HG03103 (cell line): ENCODE results near the gene PLXNC1.
A peak's percentile ranks its signal among the peaks of the same experiment; 100 is the strongest.
"Not testable (repeated sequence)": the region's sequence is repeated elsewhere in the genome, so short reads cannot be mapped to it uniquely, and the experiment has no call there.

Experiments
- ATAC-seq: cut with Tn5 transposase; IDR thresholded peaks from one replicate; pipeline ENCODE4 v1.9.1; 2021; ENCODE audit warnings: low read depth; ENCODE audit not compliant: unreplicated experiment

The PLXNC1 gene

DNA sequence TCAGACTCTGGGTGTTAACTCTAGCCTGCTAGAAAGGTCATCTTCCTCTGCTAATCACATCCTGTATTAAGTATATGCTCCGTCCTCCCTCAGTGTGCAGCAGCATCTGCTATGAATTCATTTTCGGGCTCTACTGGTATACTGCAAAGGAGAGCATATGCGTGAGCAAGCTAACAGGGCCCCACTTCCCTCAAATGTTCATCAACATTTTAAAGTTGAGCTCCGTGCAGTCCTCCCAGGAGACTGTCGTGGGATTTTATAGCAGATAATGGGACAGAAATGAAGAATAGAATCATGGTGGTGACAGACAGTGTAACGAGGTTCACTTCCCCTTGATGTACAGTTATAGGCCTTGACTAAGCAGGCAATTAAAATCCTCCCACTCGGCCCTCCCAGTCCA lies 131.7 kb downstream of the PLXNC1 start:
- ATAC-seq, result no peak

DNA sequence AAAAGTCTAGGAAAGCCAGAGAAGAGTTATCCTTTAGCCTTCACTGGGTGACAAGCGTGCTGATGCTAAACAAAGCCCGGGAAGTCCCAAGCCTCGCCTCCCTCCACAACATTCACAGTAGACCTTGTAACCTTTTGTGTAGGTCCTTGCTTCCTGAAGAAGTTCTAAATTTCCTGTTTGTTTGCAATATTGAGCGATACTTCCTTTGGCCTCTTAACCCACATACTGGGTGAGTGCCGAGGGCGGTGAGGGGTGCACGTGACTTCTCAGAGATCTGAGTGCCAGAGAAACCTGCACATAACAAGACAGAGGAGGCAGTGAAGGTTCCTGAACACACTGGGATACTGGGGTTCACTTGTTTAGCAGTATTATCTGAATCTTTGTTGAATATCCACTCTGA lies 134.3 kb downstream of the PLXNC1 start:
- ATAC-seq, result no peak

DNA sequence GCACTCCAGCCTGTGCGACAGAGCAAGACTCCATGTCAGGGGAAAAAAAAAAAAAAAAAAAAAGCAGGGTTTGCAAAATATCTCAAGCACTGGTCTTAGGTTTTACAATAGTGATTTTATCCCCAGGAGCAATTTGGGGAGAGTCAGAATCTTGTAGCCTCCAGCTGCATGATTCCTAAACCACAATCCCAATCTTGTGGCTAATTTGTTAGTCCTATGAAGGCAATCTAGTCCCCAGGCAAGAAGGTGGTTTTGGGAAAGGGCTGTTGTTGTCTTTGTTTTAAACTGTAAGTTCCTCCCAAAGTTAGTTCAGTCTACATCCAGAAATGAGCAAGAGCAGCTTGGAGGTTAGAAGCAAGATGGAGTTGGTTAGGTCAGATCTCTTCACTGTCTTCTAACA lies 135.7 kb downstream of the PLXNC1 start:
- ATAC-seq, result no peak

DNA sequence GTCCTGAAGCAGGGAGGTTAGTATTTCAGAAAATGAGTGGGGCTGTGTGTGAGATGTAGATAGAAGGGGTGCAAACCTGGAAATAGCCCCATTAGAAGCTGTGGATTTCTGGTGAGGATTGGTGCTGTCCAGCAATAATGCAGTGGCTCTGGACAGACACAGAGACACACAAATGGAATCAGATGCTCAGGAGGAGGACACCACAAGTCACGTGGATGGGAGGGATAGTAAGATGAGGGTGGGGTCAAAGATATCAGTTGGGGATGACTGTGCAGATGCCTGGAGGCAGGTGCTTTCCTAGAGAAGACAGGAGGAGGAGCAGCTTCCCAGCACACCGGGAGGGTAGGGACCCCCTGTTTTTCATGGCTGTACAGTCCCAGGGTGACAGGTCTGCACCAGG lies 136.5 kb downstream of the PLXNC1 start:
- no peak for ATAC-seq

DNA sequence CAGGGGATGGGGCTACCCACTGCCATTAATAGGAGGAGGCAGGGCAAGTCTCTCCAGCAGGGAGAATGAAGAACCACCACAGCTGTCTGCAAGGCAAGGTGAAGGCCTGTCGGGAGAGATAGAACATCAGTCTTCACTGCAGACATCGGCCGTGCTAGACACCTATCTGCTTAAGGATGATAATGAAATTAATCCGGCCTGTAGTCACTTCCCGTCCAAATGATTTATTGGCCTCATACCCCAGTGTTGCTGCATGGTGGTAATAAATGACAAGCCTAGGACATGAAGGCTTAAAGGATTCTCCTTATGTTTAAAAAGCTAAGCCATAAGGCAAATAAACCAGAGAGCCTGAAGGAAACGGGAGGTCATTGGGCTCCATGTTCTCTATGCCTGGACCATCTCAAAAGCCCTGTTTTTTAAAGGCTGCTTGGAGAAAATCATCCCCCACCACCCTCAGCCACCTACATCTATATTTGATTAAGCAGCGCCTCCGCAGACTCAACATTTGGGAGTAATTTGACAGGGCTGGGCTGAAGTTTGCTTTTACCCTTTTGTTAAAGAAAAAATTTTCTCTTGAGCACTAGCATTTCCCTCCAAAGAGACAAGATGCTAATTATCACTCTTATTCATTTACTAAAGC lies 137.7 kb downstream of the PLXNC1 start:
- no peak for ATAC-seq

DNA sequence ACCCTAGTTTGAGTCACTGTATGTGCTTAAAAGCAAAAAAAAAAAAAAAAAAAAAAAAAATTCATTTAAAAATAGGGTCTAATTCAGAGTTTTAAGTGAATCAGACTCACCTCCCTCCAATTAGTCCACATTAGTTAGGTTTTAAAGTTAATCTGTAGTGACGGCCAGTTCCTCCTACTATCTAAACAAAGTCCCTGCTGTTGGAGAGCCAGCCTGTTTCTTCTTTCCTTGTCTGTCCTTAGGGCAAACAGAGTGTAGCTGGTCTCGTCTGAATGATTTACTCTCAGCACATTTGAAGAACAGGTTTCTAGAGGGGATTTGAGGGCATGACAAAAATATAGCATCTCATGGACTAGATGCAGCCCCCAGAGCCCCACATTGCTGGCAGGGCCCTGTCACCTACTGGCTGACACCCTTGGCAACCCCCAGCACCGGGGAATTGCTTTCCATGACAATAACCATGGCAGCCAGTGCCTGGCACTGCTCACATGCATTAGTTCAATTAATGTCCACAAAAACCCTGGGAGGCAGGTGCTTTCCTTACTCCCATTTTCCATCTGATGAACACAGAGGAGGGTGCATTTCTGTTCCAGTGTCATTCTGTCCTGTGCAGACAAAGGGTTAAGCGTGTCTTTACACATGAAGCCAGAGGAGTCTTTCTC lies 138.3 kb downstream of the PLXNC1 start:
- ATAC-seq, result no peak

DNA sequence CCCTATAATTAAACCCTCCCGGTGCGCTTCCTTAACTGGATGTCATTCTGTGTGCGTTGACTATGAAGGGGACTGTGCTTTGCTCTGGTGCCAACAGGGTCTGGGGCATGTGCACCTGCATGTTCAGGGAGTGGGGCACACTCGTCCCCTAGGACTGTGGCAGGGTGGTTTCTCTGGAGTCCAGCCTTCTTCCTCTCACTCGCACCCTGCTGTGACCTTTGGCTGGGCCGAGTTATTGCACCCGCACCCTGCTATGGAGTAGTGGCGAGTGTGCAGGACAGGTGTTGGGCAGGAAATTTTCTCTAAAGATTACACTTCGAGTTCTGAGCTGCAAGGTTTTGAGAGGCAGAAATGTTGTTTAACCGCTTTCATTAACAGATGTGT lies 138.9 kb downstream of the PLXNC1 start:
- no peak for ATAC-seq

DNA sequence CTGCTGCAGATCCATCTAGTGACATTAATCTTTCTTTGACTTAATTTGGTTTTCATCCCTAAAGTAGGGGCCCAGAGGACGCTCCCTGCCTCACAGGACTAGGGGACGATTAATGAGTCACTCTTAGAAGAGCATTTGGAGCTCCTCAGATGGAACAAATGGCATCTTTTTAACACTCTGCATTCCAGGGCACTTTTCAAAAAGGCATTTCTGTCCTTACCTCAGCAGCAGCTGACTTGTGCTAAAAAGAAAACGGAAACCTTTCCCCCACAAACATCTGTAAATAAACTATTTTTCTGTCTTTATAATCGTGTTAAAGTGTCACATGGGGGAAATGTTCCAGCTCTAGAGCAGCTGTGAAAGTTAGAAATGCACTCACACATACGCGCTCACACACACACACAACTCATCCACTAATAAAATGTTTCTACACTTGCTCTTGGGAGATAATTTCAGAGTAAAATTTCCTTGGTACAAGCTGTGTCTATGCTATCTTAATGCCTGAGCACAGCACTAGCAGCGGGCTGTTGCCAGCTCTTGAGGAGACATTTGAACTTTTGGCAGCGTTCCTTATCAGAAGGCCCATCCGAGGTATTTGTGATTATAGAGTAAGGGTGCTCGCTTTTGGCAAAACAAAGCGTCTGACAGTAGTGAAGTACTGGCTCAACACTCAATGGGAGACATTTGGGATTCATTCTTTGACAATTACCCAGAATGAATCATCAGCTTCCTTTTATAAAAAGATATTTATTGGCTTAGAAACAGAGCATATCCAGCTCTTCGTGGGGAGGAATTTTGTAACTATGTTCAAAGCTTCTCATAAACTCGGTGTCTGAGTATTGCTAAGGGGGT lies 141.3 kb downstream of the PLXNC1 start:
- no peak for ATAC-seq

DNA sequence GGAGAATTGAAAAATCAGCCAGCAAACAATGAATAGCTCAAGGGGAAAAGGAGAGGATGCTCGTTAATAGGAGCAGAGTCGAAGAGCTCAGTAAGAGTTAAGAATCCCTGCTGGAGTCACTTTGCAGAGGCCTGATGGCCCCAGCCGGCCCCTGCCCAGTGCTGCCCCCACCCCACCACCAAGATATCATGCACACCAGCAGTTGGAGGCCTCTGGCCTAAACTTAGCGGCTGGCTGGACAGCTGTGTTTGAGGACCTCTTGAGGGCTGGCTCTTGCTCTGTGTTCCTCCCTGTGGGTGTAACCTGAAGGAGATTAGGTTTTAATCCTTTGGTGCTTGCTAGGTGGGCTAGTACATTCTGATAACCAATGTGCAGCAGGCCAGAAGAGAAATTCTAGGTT lies 142.0 kb downstream of the PLXNC1 start:
- ATAC-seq, result no peak

DNA sequence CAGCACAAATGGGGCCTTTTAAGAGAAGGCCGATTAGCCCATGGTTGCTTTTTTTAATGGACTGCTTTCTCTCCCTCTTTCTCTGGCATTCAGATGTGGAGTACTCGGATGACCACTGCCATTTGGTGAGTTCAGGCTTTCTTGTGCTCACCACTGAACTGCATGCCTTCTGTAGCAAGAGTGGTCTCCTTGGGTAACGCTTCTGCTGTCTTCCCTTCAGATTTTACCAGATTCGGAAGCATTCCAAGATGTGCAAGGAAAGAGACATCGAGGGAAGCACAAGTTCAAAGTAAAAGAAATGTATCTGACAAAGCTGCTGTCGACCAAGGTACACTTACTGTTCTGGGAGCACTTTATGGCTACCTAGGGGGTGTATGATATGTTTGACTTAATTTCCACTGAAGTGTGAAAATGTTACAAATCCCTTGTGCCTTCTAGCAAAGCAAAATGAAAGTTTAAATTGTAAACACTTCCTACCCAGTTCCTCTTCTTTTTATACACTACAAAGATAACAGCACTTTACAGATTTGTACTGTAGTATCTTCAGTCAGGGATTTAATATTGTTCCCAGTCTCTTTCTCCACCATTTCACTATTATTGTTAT lies 148.8 kb downstream of the PLXNC1 start:
- no peak for ATAC-seq

DNA sequence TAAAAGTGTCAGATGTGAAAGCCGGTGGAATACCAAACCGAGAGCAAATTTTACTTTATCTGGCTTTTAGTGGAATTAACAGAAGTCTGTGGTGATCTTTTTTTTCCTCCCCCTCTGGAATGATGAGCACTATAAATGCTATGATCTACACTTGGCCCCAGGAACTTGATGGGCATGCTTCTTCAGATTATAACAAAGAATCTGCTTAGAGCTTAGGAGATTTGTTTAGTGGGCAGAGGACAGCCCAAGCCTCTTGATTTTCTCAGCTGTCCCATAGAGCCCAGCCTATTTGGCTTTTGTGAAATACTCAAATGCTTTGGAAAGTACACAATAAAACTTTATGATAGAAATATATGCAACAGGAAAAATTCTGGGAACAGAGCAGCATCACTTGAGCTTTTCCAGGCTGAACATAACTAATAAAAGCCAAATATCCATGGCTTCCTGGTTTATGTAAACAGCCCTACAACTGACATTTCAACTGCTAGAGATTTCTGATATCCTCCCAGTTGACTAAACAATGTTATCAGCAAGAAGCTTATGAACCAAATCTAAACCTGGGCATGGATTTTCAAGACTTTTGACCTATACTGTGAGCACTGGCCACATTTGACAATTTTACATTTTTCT lies 149.6 kb downstream of the PLXNC1 start:
- ATAC-seq, result no peak

DNA sequence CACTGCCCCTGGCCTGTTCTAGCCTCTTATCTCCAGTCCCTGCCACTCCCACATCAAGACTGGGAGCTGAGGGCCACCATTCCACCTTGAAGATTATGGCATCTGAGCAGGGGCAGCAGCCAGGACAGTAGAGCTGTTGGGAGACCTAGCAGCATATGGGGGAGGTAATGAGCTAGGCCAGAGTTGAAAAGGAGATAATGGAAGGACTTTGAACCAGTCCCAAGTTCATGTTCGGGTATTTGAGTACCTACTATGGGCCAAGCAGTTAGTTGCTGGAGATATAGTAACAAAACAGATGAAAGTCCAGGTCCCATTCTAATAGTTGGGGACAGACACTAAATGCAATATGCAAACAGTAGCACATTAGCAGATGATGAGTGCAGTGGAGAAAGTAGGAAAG lies 151.5 kb downstream of the PLXNC1 start:
- ATAC-seq, result no peak

DNA sequence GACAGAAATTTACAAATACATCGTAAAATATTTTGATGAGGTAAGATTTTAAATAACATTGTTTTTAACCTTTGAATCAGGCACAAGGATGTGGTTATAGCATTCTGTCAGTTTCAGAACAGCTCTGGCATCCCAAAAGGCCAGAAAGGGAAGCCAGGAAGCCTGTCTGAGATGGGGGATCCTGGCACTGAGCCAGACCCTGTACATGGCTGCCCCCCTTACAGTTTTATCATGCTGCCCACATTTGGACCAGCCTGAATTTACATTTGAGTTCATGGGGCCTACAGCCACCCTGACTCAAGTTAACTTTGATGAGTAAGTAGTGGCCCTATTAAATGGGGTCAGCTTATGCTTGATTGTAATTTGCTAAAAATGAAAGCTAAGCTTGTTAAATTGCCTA lies 155.6 kb downstream of the PLXNC1 start:
- no peak for ATAC-seq

DNA sequence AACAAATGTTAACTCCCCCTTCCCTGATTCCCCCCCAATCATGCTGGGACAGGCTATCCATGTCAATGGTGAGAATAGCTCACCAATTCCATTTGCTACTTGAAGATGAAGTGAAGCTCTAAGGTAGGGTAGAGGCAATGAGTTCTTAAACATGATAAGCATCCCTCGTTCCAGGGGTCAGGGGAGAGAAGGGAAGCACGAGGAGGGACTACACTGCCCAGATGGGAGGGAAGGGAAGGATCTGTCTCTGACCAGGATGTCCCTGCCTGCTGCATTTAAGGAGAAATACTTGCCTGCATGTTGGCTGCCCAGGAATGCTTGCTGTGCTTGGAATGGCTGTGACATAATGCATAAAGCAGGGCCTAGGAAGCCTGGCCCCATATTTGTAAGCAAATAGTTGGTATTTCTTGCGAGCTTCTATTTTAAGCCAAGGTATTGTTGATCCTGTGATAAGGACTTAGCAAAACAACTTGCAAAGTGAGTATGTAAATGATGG lies 156.2 kb downstream of the PLXNC1 start:
- no peak for ATAC-seq

DNA sequence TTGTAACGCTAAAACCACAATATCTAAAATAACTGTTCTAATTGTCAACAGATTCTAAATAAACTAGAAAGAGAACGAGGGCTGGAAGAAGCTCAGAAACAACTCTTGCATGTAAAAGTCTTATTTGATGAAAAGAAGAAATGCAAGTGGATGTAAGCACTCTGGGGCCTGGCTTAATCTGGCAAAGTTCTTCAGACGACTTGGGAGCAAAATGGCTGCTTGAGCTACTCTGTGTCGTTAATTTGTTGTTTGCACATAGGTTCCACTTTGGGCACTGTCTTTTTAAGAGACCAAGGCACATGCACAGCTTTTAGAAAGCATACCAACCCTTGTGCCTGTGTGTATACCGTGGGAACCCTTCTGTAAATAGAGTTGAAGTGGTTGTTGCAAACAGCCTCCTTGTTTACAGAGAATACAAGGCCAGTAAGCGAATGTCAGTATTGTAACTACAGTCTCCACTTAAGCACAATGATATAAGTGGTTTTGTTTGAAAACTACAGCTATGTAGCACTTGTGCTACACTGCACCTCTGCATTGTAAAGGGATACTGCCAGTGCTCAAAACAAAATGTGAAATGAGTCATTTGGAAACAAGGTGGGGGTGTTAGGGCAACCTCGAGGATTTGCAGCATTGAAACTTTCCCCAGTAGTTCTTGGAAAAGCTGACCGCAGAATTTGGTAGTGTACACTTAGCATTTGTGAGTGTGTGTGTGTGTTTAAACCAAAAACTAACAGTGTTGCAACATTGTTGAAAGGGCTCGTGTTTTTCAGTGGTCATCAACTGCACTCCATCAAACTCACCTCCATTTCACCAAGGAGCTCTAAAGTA lies 157.0 kb downstream of the PLXNC1 start:
- ATAC-seq, result no peak

DNA sequence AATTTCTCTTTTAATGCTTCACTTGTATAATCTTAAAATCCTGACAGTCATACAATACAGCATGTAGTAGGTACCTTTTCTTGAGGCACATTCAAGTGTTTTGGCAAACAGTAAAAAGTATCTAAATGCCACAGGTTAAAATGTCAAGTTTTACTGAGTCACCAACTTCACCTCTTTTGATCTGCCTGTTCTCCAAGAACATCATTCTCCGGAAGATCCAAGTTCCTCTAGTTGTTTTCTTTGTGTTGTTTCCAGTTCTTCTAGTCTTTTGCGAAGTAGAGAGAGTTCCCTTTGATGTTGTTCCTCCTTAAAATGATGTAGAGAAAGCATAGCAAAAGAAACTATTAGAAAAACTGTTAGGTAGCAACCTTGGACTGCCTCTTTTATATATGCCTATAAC lies 160.2 kb downstream of the PLXNC1 start:
- ATAC-seq, result no peak

DNA sequence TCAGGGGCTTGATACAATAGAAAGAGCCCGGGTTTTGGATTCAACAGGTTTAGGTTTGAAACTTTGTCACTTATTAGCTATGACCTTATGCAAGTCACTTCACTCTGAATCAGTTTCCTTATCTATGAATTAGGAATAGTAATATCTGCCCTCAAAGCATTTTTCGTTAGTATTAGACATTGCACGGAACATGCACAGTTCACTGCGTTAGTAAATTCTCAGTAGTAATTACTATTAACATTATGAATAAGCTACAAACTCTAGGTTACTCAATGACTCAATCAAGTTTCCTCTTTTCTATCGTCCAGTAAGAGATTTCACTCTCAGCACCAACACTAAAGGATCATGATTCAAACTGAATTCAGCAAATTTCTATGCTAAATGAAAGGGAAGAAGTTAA lies 161.0 kb downstream of the PLXNC1 start:
- peak; percentile 65 for ATAC-seq

DNA sequence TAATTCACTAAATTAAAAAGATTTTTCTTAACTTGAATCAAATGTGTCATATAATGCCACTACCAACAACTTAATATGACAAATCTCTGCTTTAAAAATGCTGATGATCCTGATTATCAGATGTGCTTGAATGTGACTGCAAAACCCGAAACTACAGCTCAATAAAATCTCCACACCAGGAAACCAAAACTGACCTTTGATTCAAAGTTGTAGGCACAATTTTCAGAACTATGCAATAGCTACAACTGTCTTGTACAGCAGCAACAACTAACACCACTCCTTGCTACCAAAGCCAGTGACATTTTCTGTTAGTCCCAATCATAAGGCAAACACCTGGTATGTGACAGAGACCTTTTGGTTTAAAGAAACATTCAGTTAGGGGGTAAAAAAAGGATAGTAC lies 164.0 kb downstream of the PLXNC1 start:
- no peak for ATAC-seq

DNA sequence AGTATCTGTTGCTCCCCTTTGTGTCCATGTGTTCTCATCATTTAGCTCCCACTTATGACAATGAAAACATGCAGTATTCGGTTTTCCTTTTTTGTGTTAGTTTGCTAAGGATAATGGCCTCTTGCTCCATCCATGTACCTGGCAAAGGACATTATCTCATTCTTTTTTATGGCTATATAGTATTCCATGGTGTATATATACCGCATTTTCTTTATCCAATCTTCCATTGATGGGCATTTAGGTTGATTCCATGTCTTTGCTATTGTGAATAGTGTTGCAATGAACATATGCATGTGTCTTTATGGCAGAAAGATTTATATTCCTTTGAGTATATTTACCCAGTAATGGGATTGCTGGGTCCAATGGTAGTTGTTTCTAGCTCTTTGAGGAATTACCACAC lies 168.2 kb downstream of the PLXNC1 start:
- not testable (repeated sequence) for ATAC-seq

DNA sequence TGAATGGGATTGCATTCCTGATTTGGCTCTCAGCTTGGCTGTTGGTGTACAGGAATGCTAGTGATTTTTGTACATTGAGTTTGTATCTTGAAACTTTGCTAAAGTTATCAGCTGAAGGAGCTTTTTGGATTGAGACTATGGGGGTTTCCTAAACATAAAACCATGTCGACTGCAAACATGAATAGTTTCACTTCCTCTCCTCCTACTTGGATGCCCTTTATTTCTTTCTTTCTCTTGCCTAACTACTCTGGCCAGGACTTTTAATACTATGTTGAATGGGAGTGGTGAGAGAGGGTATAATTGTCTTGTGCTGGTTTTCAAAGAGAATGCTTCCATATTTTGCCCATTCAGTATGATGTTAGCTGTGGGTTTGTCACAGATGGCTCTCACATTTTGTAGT lies 169.8 kb downstream of the PLXNC1 start:
- ATAC-seq, result no peak
